Measurements from ENCODE around the gene EIF3A. TPM values are rescaled to one million over a fixed set of nuclear protein-coding genes. Genes with fewer than 3 reads are reported as not detected.

Gene EIF3A
- total RNA-seq, 2 donors from 2014 or later: 77.1 to 88.0 TPM

GRCh38 chr10:118997379-118997778 is 83.2 kb downstream of the EIF3A start:
- intact Hi-C loops (cut with DNase I): no loop called here
- Histone ChIP-seq H3K27me3 (replicated peaks; ENCODE audit: insufficient read depth) (no peaks in the 10 kb centered on the region), H3K4me1 (replicated peaks) (no peaks in the 10 kb centered on the region), H3K27ac (no peak overlapping the region), H3K4me3 (no peak overlapping the region), H3K36me3 (no peaks in the 10 kb centered on the region), H3K9me3 (no peaks in the 10 kb centered on the region)
- DNase-seq (ENCODE audit: low spot score): no peak
- TF ChIP-seq CTCF (IDR thresholded peaks at IDR 0.05) (no peak), POLR2AphosphoS5 (IDR thresholded peaks at IDR 0.05) (no peak), POLR2A (IDR thresholded peaks at IDR 0.05) (no peak)
- WGBS: 96% methylated on average over 2 of the region's 2 CpGs

GRCh38 chr10:118995739-118996138 is 84.9 kb downstream of the EIF3A start:
- H3K27me3 ChIP-seq (replicated peaks; ENCODE audit: insufficient read depth): no peaks in the 10 kb centered on the region
- no peaks in the 10 kb centered on the region for H3K36me3 ChIP-seq
- H3K27ac ChIP-seq: no peak overlapping the region
- no peaks in the 10 kb centered on the region for H3K9me3 ChIP-seq
- intact Hi-C loops (cut with DNase I): no loop called here
- no peak for DNase-seq (ENCODE audit: low spot score)
- WGBS: 89% methylated on average over 10 of the region's 10 CpGs
- TF ChIP-seq CTCF (IDR thresholded peaks at IDR 0.05): no peak
- no peak for TF ChIP-seq POLR2AphosphoS5 (IDR thresholded peaks at IDR 0.05)
- no peak for TF ChIP-seq POLR2A (IDR thresholded peaks at IDR 0.05)
- no peak overlapping the region for H3K4me3 ChIP-seq
- no peaks in the 10 kb centered on the region for H3K4me1 ChIP-seq (replicated peaks)

- H3K4me3 ChIP-seq: no peak overlapping the region
Measured at GRCh38 chr10:118994321-118994720, 86.3 kb downstream of the EIF3A start.

GRCh38 chr10:118993214-118993613 is 87.4 kb downstream of the EIF3A start:
- Histone ChIP-seq H3K4me3 (no peak overlapping the region), H3K27me3 (replicated peaks; ENCODE audit: insufficient read depth) (no peaks in the 10 kb centered on the region), H3K9me3 (no peaks in the 10 kb centered on the region), H3K36me3 (no peaks in the 10 kb centered on the region), H3K27ac (no peak overlapping the region), H3K4me1 (replicated peaks) (no peaks in the 10 kb centered on the region)
- no peak for DNase-seq (ENCODE audit: low spot score)
- intact Hi-C loops (cut with DNase I): no loop called here
- WGBS: 86% methylated on average over 3 of the region's 3 CpGs
- TF ChIP-seq POLR2A (IDR thresholded peaks at IDR 0.05): no peak
- TF ChIP-seq POLR2AphosphoS5 (IDR thresholded peaks at IDR 0.05): no peak
- no peak for TF ChIP-seq CTCF (IDR thresholded peaks at IDR 0.05)

More at GRCh38 chr10:118994321-118994720, 86.3 kb downstream of the EIF3A start:
- WGBS: 87% methylated on average over 2 of the region's 2 CpGs
- DNase-seq (ENCODE audit: low spot score): no peak
- H3K9me3 ChIP-seq: no peaks in the 10 kb centered on the region
- no peaks in the 10 kb centered on the region for H3K4me1 ChIP-seq (replicated peaks)
- no peak overlapping the region for H3K27ac ChIP-seq
- intact Hi-C loops (cut with DNase I): no loop called here
- no peaks in the 10 kb centered on the region for H3K36me3 ChIP-seq
- H3K27me3 ChIP-seq (replicated peaks; ENCODE audit: insufficient read depth): no peaks in the 10 kb centered on the region
- TF ChIP-seq POLR2A (IDR thresholded peaks at IDR 0.05) (no peak), CTCF (IDR thresholded peaks at IDR 0.05) (no peak), POLR2AphosphoS5 (IDR thresholded peaks at IDR 0.05) (no peak)

- Histone ChIP-seq H3K36me3 (no peaks in the 10 kb centered on the region), H3K27me3 (replicated peaks; ENCODE audit: insufficient read depth) (no peaks in the 10 kb centered on the region), H3K4me1 (replicated peaks) (no peaks in the 10 kb centered on the region), H3K27ac (no peak overlapping the region), H3K9me3 (no peaks in the 10 kb centered on the region), H3K4me3 (no peak overlapping the region)
- 85% methylated on average over 2 of the region's 2 CpGs for WGBS
- no peak for TF ChIP-seq CTCF (IDR thresholded peaks at IDR 0.05)
- TF ChIP-seq POLR2A (IDR thresholded peaks at IDR 0.05): no peak
- no peak for TF ChIP-seq POLR2AphosphoS5 (IDR thresholded peaks at IDR 0.05)
- intact Hi-C loops (cut with DNase I): no loop called here
- no peak for DNase-seq (ENCODE audit: low spot score)
Measured at GRCh38 chr10:118992496-118992895, 88.1 kb downstream of the EIF3A start.

All from prostate gland (tissue), 2 donors.